ENCODE measurements around the gene RPS6KA5. TPM values are rescaled to one million over a fixed set of nuclear protein-coding genes. Genes with fewer than 3 reads are reported as not detected.
"Not testable (repeated sequence)": the region's sequence is repeated elsewhere in the genome, so short reads cannot be mapped to it uniquely, and the experiment has no call there.

The RPS6KA5 gene
- total RNA-seq (2014; rRNA removed; shearing (Covaris generic)): 5.8 and 8.8 TPM in 2 replicates

- DNase-seq (ENCODE audit: low spot score): peak; percentile 99
Observed at GRCh38 chr14:91060351-91061055, at the start of gene RPS6KA5. TSS of gene RPS6KA5 (minus strand) at chr14:91060641. CDS start at chr14:91060434, 207 bp downstream.

GRCh38 chr14:91108941-91109611 is 48.6 kb upstream of the RPS6KA5 start:
- no peak for DNase-seq (ENCODE audit: low spot score)

GRCh38 chr14:91103116-91103515 is 42.7 kb upstream of the RPS6KA5 start:
- no peak for DNase-seq (ENCODE audit: low spot score)

- no peak for DNase-seq (ENCODE audit: low spot score)
Observed at GRCh38 chr14:91100102-91100501, 39.7 kb upstream of the RPS6KA5 start.

- no peak for DNase-seq (ENCODE audit: low spot score)
Observed at GRCh38 chr14:91098591-91098990, 38.1 kb upstream of the RPS6KA5 start.

GRCh38 chr14:91097657-91098056 is 37.2 kb upstream of the RPS6KA5 start:
- not testable (repeated sequence) for DNase-seq (ENCODE audit: low spot score)

- no peak for DNase-seq (ENCODE audit: low spot score)
Observed at GRCh38 chr14:91095178-91095577, 34.7 kb upstream of the RPS6KA5 start.

- DNase-seq (ENCODE audit: low spot score): no peak
Observed at GRCh38 chr14:91094772-91095171, 34.3 kb upstream of the RPS6KA5 start.

- DNase-seq (ENCODE audit: low spot score): not testable (repeated sequence)
Observed at GRCh38 chr14:91093743-91094472, 33.5 kb upstream of the RPS6KA5 start.

GRCh38 chr14:91092073-91092472 is 31.6 kb upstream of the RPS6KA5 start:
- no peak for DNase-seq (ENCODE audit: low spot score)

GRCh38 chr14:91090743-91091142 is 30.3 kb upstream of the RPS6KA5 start:
- no peak for DNase-seq (ENCODE audit: low spot score)

- no peak for DNase-seq (ENCODE audit: low spot score)
Observed at GRCh38 chr14:91089958-91090535, 29.6 kb upstream of the RPS6KA5 start.

- DNase-seq (ENCODE audit: low spot score): no peak
Observed at GRCh38 chr14:91088585-91089235, 28.3 kb upstream of the RPS6KA5 start.

GRCh38 chr14:91087470-91087869 is 27.0 kb upstream of the RPS6KA5 start:
- not testable (repeated sequence) for DNase-seq (ENCODE audit: low spot score)

- no peak for DNase-seq (ENCODE audit: low spot score)
Observed at GRCh38 chr14:91084516-91084915, 24.1 kb upstream of the RPS6KA5 start.

- no peak for DNase-seq (ENCODE audit: low spot score)
Observed at GRCh38 chr14:91082282-91082681, 21.8 kb upstream of the RPS6KA5 start.

- DNase-seq (ENCODE audit: low spot score): no peak
Observed at GRCh38 chr14:91080071-91080470, 19.6 kb upstream of the RPS6KA5 start.

- DNase-seq (ENCODE audit: low spot score): no peak
Observed at GRCh38 chr14:91078095-91078737, 17.8 kb upstream of the RPS6KA5 start.

GRCh38 chr14:91075553-91075952 is 15.1 kb upstream of the RPS6KA5 start:
- no peak for DNase-seq (ENCODE audit: low spot score)

- DNase-seq (ENCODE audit: low spot score): no peak
Observed at GRCh38 chr14:91070572-91070971, 10.1 kb upstream of the RPS6KA5 start.

GRCh38 chr14:91068642-91069041 is 8.2 kb upstream of the RPS6KA5 start:
- no peak for DNase-seq (ENCODE audit: low spot score)

All from A172 (cell line).